Measurements from ENCODE around the gene TGOLN2.

GRCh38 chr2:85287721-85288120 lies 40.1 kb downstream of the TGOLN2 start:
- TF ChIP-seq, protein P1, sequence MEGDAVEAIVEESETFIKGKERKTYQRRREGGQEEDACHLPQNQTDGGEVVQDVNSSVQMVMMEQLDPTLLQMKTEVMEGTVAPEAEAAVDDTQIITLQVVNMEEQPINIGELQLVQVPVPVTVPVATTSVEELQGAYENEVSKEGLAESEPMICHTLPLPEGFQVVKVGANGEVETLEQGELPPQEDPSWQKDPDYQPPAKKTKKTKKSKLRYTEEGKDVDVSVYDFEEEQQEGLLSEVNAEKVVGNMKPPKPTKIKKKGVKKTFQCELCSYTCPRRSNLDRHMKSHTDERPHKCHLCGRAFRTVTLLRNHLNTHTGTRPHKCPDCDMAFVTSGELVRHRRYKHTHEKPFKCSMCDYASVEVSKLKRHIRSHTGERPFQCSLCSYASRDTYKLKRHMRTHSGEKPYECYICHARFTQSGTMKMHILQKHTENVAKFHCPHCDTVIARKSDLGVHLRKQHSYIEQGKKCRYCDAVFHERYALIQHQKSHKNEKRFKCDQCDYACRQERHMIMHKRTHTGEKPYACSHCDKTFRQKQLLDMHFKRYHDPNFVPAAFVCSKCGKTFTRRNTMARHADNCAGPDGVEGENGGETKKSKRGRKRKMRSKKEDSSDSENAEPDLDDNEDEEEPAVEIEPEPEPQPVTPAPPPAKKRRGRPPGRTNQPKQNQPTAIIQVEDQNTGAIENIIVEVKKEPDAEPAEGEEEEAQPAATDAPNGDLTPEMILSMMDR (IDR thresholded peaks at IDR 0.05): no peak
- no peak for TF ChIP-seq POLR2A (IDR thresholded peaks at IDR 0.05)

All from uterus (tissue), 2 donors.